ENCODE results near the gene FAM184B.

- TF ChIP-seq CTCF (conservative IDR thresholded peaks at IDR 0.05; ENCODE audit: low read length) (no peak), EZH2phosphoT487 (IDR thresholded peaks at IDR 0.05; ENCODE audit: borderline replicate concordance) (no peak)
These were observed 99.9 kb downstream of the FAM184B start for GRCh38 chr4:17681281-17682221.
